OCI-LY1 (cell line): Measurements from ENCODE around the gene BCCIP.

ENCODE experiments used
- EZH2 ChIP-seq: fragments of 200-600 bp; sonication (generic), shearing (Covaris generic); IDR thresholded peaks from 2 replicates; pipeline ENCODE4 v1.8.0; 2017; ENCODE audit warnings: borderline replicate concordance, mixed run types, mild to moderate bottlenecking, antibody characterized with exemption, low read length, moderate library complexity, mixed read lengths
- TF ChIP-seq, protein P1 (sequence below): fragments of 200-600 bp; sonication (generic), shearing (Covaris generic); IDR thresholded peaks from 2 replicates; pipeline ENCODE4 v1.5.1; 2017; ENCODE audit warnings: mild to moderate bottlenecking, antibody characterized with exemption, low read length, moderate library complexity, mixed read lengths

DNA sequence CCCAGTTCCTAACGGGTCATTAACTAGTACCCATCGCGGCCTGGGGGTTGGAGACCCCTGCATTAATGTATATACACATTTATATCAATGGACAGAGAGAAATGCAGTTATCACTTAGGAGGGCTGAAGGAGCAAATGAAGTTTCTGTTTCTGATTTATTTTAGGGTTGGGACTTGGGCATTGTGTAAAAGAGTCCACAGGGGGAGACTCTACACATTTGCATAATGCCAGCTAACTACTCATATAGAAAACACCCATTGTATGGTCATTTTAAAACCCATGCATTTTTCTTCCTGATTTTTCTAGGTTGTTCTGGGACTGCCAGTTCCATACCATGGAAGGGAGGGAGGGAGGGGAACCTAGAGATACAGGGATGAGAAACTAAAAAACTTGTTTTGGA, 23.5 kb downstream of the BCCIP start:
- TF ChIP-seq, protein P1, sequence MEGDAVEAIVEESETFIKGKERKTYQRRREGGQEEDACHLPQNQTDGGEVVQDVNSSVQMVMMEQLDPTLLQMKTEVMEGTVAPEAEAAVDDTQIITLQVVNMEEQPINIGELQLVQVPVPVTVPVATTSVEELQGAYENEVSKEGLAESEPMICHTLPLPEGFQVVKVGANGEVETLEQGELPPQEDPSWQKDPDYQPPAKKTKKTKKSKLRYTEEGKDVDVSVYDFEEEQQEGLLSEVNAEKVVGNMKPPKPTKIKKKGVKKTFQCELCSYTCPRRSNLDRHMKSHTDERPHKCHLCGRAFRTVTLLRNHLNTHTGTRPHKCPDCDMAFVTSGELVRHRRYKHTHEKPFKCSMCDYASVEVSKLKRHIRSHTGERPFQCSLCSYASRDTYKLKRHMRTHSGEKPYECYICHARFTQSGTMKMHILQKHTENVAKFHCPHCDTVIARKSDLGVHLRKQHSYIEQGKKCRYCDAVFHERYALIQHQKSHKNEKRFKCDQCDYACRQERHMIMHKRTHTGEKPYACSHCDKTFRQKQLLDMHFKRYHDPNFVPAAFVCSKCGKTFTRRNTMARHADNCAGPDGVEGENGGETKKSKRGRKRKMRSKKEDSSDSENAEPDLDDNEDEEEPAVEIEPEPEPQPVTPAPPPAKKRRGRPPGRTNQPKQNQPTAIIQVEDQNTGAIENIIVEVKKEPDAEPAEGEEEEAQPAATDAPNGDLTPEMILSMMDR = no peak
- TF ChIP-seq EZH2 = no peak
